Stimulated activated CD4-positive, alpha-beta T cell treated with anti-CD3 and anti-CD28 coated beads, Interleukin-1b, Interleukin-23, amount 100 ng/mL, for 1 hour (primary cell): Measurements from ENCODE around the gene CES3.
A peak's percentile ranks its signal among the peaks of the same experiment; 100 is the strongest.
"Not testable (repeated sequence)": the region's sequence is repeated elsewhere in the genome, so short reads cannot be mapped to it uniquely, and the experiment has no call there.

Source experiments
- DNase-seq, 2 donors: peaks; one replicate each; pipeline ENCODE4 v3.0.0-alpha.2; 2020; ENCODE audit warnings: low read depth in 2 of 2

The CES3 gene

GRCh38 chr16:66926171-66926947 is 34.7 kb upstream of the CES3 start:
- no peak for DNase-seq

DNA sequence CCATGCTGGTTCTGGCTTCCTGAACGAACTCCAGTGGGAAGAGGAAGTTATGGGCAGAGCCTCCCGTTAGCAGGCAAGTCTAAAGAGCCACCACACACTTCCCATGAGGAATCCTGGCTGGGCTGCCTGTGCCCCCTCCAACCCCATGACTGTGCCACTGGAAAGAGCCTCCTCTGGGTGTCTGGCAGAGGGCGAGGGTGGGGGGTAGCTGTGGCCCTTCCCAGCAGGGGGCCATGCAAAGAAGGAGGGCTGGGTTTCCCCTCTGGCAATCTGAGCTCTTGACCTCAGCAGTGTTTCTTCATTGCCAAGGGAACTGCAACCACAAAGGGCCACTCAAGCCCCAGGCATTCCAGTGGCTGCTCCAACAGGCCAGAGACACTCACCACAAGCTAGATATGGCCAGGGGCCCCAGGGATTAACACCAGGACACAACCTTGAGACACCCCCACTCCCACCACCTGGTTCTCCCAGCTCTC is 34.1 kb upstream of the CES3 start:
- no peak for DNase-seq

DNA sequence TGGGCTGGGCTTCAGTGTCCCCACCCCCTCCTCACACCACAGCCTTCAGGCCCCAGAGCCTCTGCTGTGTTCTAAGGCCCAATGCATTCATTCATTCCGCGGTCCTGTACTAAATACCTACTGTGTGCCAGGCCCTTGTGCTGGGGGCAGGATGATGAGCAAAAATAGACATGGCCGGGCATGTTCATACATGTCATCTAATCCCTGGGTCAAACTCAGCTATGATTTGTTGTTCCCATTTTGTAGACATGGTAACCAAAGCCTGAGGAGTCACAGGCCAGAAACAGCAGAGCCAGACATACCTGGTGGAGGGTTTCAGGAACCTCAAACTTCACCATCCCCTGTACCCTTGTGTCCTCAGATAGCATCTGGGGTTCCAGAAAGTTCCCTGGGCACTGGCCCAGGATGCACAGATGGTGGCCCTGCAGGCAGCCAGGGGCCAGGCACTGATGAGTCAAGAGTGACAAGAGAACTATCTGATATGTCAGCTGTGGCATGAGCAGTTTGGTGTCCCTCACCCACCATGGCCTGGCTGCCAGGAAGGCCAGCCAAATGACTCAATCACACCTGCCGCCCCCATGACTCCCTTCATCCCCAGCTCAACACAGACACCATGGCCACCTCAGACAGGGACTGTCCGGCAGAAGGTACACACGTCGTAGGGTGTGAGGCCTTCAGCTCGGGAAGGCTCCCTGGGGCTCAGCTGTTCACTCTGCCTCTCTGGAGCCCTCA is 33.0 kb upstream of the CES3 start:
- no peak for DNase-seq

GRCh38 chr16:66928702-66929388 is 32.2 kb upstream of the CES3 start:
- DNase-seq, result no peak

DNA sequence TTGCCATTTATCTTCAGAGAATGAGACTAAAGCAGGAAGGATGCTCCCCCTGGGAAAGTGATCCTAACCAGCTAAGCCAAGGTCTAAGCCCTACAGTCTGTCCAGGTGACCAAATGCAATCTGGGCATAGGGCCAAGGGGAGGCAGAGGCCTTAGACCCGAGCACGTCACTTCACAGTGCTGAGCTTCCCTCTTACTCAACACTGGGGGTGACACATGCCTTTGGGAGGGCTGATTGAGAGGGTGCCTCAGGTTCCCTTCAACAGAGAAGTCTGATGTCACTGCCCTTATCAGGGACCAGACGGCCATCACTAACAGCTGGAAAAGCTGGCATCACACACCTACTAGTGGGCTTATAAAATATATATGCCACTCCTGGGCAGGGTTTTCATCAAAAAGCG is 30.9 kb upstream of the CES3 start:
- DNase-seq, result no peak

DNA sequence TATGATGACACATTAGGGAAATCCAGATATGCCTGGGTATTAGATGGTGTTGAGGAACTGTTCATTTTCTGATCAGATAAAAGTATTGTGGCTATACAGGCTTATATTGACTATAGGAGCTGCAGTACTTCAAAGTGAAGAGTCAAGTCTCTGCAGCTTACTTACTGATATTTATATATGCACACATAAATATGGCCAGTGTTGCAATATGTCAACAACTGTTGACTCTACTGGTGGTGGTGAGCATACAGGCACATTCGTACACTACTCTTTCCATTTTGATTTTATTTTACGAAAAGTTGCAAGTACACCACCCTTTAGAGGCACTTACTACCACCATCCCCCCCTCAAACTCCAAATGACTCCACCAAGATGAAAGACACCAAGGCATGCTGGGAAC is 29.4 kb upstream of the CES3 start:
- no peak for DNase-seq

- no peak for DNase-seq
Observed at GRCh38 chr16:66932076-66932475, 29.0 kb upstream of the CES3 start.

- DNase-seq, result peak; percentile 16 to 26
Observed at GRCh38 chr16:66933776-66934137, 27.3 kb upstream of the CES3 start.

- peak; percentile 69 to 85 for DNase-seq
Observed at GRCh38 chr16:66934138-66934838, 26.8 kb upstream of the CES3 start, which contains the start of gene CIAO2B. TSS of gene CIAO2B (minus strand) at chr16:66934402. CDS start at chr16:66934364, 38 bp downstream.

DNA sequence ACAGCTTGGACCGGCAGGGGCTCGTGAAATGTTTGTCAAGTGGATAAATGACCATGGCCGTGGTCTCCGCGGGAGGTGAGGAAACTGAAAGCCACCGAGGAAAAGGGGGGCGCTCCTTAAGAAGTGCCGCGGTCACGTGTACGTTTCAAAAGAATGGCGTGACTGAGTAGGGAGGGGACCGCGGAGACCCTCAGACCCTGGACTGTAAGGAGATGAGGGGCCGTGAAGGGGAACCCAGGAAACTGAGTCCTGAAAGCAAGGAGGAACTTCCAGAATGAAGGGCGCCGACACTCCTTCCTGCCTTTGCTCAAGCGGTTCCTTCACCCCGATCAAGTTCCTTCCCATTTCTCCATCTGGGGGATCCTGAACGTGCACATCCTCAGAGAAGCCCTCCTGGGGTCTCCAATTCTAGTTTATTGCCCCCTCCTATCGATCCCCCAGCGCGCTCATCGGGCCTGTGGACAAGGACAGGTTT is 26.2 kb upstream of the CES3 start:
- DNase-seq, result not testable (repeated sequence)

DNA sequence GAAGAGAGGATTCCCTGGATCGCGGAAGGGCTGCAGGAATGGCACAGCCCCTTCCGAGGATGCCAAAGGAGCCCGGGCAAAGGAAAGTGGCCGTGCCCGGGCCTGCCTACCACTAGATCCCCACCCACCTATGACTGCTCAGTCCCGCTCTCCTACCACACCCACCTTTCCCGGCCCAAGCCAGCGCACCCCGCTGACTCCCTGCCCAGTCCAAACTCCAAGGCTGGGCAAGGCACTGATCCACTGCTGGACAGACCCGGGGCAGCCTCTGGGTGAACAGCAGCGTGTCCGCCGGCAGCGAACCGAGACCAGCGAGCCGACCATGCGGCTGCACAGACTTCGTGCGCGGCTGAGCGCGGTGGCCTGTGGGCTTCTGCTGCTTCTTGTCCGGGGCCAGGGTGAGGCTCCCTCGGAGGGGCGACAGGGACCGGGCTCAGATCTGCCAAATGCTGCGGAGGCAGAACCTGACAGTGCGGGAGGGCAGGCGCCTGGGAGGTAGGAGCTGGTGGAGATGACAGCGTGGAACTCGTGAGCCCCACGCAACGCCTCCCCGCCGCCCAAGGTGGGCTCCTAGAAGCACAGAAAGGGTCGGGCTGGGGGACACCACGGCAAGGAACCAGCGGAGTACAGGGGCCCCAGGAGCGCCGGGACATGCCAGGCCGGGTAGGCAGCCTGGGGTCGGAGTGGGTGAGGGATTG is 25.6 kb upstream of the CES3 start, which contains the start of gene CES2:
Gene CES2, plus strand, starts transcription at position 203 of the 698 bp plus-strand sequence. Its CDS starts 120 bp downstream, at position 323.
- no peak for DNase-seq

- no peak for DNase-seq
Observed at GRCh38 chr16:66936462-66936861, 24.6 kb upstream of the CES3 start.

DNA sequence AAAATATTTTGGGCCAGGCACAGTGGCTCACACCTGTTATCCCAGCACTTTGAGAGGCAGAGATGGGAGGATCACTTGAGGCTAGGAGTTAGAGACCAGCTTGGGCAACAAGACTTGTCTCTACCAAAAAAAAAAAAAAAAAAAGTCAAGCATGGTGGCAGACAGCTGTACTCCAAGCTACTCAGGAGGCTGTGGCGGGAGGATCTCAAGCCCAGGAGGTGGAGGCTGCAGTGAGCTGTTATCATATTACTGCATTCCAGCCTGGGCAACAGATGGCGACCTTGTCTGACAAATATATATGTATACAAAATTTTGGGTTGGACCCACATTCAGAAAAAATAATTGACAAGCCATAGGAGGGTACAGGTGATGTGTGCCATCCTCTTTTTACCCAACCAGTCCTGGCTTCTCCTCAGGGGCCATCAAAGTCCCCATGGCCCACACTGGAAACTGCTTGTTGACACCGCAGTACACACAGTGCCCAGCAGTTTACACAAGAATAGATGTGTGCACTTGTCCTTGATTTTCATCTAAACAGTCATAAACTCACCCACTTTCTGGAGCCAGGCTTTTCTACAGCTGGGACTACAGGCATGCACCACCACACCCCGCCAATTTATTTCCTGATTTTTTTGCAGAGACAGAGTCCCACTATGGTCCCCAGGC is 24.0 kb upstream of the CES3 start:
- no peak for DNase-seq

DNA sequence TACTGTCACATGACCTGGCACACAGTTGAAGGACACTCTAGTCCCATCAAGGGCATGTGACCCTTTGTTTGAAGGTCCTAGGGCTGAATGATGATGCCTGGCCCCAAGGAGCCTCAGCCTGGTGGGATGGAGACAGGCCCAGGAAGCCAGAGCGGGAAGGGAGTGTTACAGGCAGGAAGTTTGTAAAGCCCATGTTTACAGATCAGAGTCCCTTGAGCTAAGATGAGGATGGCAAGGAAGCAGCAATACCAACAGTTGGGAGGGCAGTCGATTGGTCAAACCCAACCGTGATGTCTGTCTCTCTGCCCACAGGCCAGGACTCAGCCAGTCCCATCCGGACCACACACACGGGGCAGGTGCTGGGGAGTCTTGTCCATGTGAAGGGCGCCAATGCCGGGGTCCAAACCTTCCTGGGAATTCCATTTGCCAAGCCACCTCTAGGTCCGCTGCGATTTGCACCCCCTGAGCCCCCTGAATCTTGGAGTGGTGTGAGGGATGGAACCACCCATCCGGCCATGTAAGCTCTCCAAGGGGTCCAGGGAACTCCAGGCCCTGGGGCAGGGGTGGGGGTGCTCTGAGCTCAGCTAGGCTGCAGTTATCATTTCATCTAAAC is 23.2 kb upstream of the CES3 start:
- DNase-seq, result no peak

DNA sequence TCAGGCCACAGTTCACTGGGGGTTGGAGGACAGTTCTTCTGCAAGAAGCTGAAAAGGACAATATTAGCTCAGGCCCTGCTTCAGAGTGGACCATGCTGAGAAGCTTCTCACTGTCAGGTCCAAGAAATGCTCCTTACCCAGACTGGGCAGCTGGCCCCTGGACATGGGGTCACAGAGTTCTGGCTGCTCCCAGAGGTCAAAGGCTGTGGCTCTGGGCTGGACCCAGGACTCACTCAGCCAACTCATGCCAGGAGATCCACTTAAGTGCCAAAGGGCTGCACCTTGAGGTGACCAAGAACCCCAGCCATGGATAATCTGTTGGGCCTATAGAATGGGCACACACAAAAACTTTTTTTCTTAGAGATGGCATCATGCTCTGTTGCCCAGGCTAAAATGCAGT is 21.7 kb upstream of the CES3 start:
- DNase-seq, result no peak

GRCh38 chr16:66940236-66940635 is 20.8 kb upstream of the CES3 start:
- DNase-seq, result no peak

GRCh38 chr16:66942981-66943380 is 18.1 kb upstream of the CES3 start:
- no peak for DNase-seq

- DNase-seq, result no peak
Observed at GRCh38 chr16:66943426-66944053, 17.5 kb upstream of the CES3 start.

DNA sequence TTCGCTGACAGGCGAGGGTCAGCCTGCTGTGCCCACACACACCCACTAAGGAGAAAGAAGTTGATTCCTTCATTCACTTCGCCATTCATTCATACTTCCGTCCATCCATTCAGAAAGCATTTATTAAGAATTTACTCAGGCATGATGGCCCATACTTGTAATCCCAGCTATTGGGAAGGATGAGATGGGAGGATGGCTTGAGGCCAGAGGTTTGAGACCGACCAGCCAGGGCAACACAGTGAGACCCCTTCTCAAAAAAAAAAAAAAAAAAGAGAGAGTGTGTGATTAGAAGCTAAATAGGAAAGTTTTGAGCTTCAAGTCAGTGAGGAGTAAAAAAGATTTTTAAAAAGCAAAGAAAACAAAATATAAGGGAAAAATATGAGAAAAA is 17.0 kb upstream of the CES3 start:
- DNase-seq, result no peak

DNA sequence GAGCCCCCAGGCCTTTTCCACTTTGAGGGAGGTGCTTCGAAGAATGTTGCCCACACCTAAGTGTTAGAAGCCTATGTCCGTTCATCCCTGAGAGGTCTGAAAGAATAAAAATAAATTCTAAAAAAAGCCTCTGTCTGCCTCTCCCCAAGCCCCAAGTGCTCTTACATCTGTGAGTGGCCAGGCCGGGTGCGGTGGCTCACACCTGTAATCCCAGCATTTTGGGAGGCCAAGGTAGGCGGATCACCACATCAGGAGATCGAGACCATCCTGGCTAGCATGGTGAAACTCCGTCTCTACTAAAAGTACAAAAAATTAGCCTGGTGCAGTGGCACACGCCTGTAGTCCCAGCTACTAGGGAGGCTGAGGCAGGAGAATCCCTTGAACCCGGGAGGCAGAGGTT is 16.1 kb upstream of the CES3 start:
- DNase-seq, result not testable (repeated sequence)
